HG03378 (cell line): ENCODE data around the gene PIK3CD.
"Not testable (repeated sequence)": the region's sequence is repeated elsewhere in the genome, so short reads cannot be mapped to it uniquely, and the experiment has no call there.

Experiments used
- ATAC-seq: cut with Tn5 transposase; IDR thresholded peaks from one replicate; pipeline ENCODE4 v1.9.1; 2021; ENCODE audit warnings: mild to moderate bottlenecking, moderate library complexity; ENCODE audit not compliant: unreplicated experiment

Gene PIK3CD

GRCh38 chr1:9687874-9688582 is 36.5 kb downstream of the PIK3CD start:
- ATAC-seq = no peak

- ATAC-seq = no peak
Measured at GRCh38 chr1:9688599-9688998, 37.1 kb downstream of the PIK3CD start.

- ATAC-seq = no peak
Measured at GRCh38 chr1:9689011-9689706, 37.6 kb downstream of the PIK3CD start.

GRCh38 chr1:9689971-9690381 is 38.4 kb downstream of the PIK3CD start:
- ATAC-seq = no peak

- no peak for ATAC-seq
Measured at GRCh38 chr1:9690440-9691107, 39.0 kb downstream of the PIK3CD start.

GRCh38 chr1:9691108-9691445 is 39.5 kb downstream of the PIK3CD start:
- no peak for ATAC-seq

- no peak for ATAC-seq
Measured at GRCh38 chr1:9691691-9692090, 40.2 kb downstream of the PIK3CD start.

GRCh38 chr1:9696793-9697192 is 45.3 kb downstream of the PIK3CD start:
- no peak for ATAC-seq

- no peak for ATAC-seq
Measured at GRCh38 chr1:9699361-9699760, 47.8 kb downstream of the PIK3CD start.

- ATAC-seq = no peak
Measured at GRCh38 chr1:9700340-9700739, 48.8 kb downstream of the PIK3CD start.

GRCh38 chr1:9701665-9702064 is 50.1 kb downstream of the PIK3CD start:
- ATAC-seq = no peak

GRCh38 chr1:9703165-9703509 is 51.6 kb downstream of the PIK3CD start:
- ATAC-seq = no peak

GRCh38 chr1:9703681-9704080 is 52.1 kb downstream of the PIK3CD start:
- ATAC-seq = no peak

- ATAC-seq = no peak
Measured at GRCh38 chr1:9705337-9706093, 54.0 kb downstream of the PIK3CD start.

- no peak for ATAC-seq
Measured at GRCh38 chr1:9706178-9706577, 54.6 kb downstream of the PIK3CD start.

- no peak for ATAC-seq
Measured at GRCh38 chr1:9710037-9710436, 58.5 kb downstream of the PIK3CD start.

GRCh38 chr1:9711466-9712020 is 60.0 kb downstream of the PIK3CD start:
- no peak for ATAC-seq

- not testable (repeated sequence) for ATAC-seq
Measured at GRCh38 chr1:9712767-9713166, 61.2 kb downstream of the PIK3CD start.

GRCh38 chr1:9714257-9714718 is 62.8 kb downstream of the PIK3CD start:
- ATAC-seq = no peak

GRCh38 chr1:9715536-9716226 is 64.2 kb downstream of the PIK3CD start:
- ATAC-seq = no peak
